Suprapubic skin (tissue), 4 donors: ENCODE results near the gene SLC39A5.

Experiments
- EP300 ChIP-seq: sonication (generic); formaldehyde crosslinking; IDR thresholded peaks from one replicate; pipeline ENCODE4 v1.6.1; 2017; ENCODE audit warnings: antibody characterized with exemption
- POLR2A ChIP-seq, 2 donors: fragments of 450-650 bp; IDR thresholded peaks; one replicate each; pipeline ENCODE4 v1.6.1; 2017; ENCODE audit warnings: antibody characterized with exemption in 2 of 2, mild to moderate bottlenecking in 2 of 2, moderate library complexity in 2 of 2
- POLR2AphosphoS5 ChIP-seq, 3 donors: sonication (generic); formaldehyde crosslinking; IDR thresholded peaks; one replicate each; pipeline ENCODE4 v1.6.1; 2017; ENCODE audit warnings: antibody characterized with exemption in 3 of 3
- TF ChIP-seq, protein P1 (sequence below), 2 donors: fragments of 200-600 bp in 1 of 2; fragments of 450-650 bp in 1 of 2; sonication (generic) in 1 of 2; IDR thresholded peaks; one replicate each; pipeline ENCODE4 v1.5.1; 2016 to 2019; ENCODE audit warnings: antibody characterized with exemption in 2 of 2, mild to moderate bottlenecking in 1 of 2, moderate library complexity in 1 of 2

GRCh38 chr12:56247923-56248322, 18.1 kb downstream of the SLC39A5 start:
- TF ChIP-seq, protein P1, sequence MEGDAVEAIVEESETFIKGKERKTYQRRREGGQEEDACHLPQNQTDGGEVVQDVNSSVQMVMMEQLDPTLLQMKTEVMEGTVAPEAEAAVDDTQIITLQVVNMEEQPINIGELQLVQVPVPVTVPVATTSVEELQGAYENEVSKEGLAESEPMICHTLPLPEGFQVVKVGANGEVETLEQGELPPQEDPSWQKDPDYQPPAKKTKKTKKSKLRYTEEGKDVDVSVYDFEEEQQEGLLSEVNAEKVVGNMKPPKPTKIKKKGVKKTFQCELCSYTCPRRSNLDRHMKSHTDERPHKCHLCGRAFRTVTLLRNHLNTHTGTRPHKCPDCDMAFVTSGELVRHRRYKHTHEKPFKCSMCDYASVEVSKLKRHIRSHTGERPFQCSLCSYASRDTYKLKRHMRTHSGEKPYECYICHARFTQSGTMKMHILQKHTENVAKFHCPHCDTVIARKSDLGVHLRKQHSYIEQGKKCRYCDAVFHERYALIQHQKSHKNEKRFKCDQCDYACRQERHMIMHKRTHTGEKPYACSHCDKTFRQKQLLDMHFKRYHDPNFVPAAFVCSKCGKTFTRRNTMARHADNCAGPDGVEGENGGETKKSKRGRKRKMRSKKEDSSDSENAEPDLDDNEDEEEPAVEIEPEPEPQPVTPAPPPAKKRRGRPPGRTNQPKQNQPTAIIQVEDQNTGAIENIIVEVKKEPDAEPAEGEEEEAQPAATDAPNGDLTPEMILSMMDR (IDR thresholded peaks at IDR 0.05) = no peak
- TF ChIP-seq POLR2A (IDR thresholded peaks at IDR 0.05) (no peak), EP300 (no peak), POLR2AphosphoS5 (IDR thresholded peaks at IDR 0.05) (no peak)
